ENCODE measurements around the gene HLA-A. TPM values are rescaled to one million over a fixed set of nuclear protein-coding genes. Genes with fewer than 3 reads are reported as not detected.

The HLA-A gene
- 93.3 to 151 TPM (median 142 TPM) in 5 replicates for total RNA-seq (2022; extraction: Qiagen RNA extraction; ENCODE audit: low read depth)

DNA sequence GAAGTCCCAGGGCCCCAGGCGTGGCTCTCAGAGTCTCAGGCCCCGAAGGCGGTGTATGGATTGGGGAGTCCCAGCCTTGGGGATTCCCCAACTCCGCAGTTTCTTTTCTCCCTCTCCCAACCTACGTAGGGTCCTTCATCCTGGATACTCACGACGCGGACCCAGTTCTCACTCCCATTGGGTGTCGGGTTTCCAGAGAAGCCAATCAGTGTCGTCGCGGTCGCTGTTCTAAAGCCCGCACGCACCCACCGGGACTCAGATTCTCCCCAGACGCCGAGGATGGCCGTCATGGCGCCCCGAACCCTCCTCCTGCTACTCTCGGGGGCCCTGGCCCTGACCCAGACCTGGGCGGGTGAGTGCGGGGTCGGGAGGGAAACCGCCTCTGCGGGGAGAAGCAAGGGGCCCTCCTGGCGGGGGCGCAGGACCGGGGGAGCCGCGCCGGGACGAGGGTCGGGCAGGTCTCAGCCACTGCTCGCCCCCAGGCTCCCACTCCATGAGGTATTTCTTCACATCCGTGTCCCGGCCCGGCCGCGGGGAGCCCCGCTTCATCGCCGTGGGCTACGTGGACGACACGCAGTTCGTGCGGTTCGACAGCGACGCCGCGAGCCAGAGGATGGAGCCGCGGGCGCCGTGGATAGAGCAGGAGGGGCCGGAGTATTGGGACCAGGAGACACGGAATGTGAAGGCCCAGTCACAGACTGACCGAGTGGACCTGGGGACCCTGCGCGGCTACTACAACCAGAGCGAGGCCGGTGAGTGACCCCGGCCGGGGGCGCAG is at the start of gene HLA-A:
Gene HLA-A (plus strand): TSS at position 258 of the 778 bp plus-strand sequence. CDS start 22 bp downstream, at position 280.

Other genes with a start within 250 kb of the HLA-A start
- gene HLA-F, start 219.1 kb upstream of the HLA-A start, total RNA-seq (2022; extraction: Qiagen RNA extraction; ENCODE audit: low read depth), result 2.5 to 7.5 TPM (median 4.9 TPM) in 5 replicates
- not detected in 5 replicates for gene HLA-G, start 114.7 kb upstream of the HLA-A start, total RNA-seq (2022; extraction: Qiagen RNA extraction; ENCODE audit: low read depth)
- gene POLR1H, start 118.7 kb downstream of the HLA-A start, total RNA-seq (2022; extraction: Qiagen RNA extraction; ENCODE audit: low read depth), result 29.4 to 32.5 TPM (median 31.6 TPM) in 5 replicates
- 40.8 to 42.9 TPM (median 42.2 TPM) in 5 replicates for gene PPP1R11, start 124.7 kb downstream of the HLA-A start, total RNA-seq (2022; extraction: Qiagen RNA extraction; ENCODE audit: low read depth)
- not detected in 5 replicates for gene RNF39, start 133.2 kb downstream of the HLA-A start, total RNA-seq (2022; extraction: Qiagen RNA extraction; ENCODE audit: low read depth)
- gene TRIM31, start 170.6 kb downstream of the HLA-A start, total RNA-seq (2022; extraction: Qiagen RNA extraction; ENCODE audit: low read depth), result 1.1 to 1.3 TPM (median 1.1 TPM) in 5 replicates
- not detected in 5 replicates for gene TRIM40, start 193.6 kb downstream of the HLA-A start, total RNA-seq (2022; extraction: Qiagen RNA extraction; ENCODE audit: low read depth)
- gene TRIM10, start 218.7 kb downstream of the HLA-A start, total RNA-seq (2022; extraction: Qiagen RNA extraction; ENCODE audit: low read depth), result not detected in 5 replicates
- 0.09 TPM in 1 of 5 replicates, not detected in the others for gene TRIM15, start 221.0 kb downstream of the HLA-A start, total RNA-seq (2022; extraction: Qiagen RNA extraction; ENCODE audit: low read depth)